ENCODE results near the gene PTPRU. TPM values are rescaled to one million over a fixed set of nuclear protein-coding genes. Genes with fewer than 3 reads are reported as not detected.

Gene PTPRU
- total and polyA plus RNA-seq, 4 donors, result 1.6 to 15.1 (median 6.0) TPM

- no peaks in the 10 kb centered on the region for H3K27me3 ChIP-seq (ENCODE audit: control insufficient read depth in 4 of 4, insufficient read depth in 4 of 4, low read length in 3 of 4)
- no peaks in the 10 kb centered on the region for H3K4me1 ChIP-seq (ENCODE audit: control insufficient read depth in 4 of 4, insufficient read depth in 4 of 4, low read length in 3 of 4)
- no peak for DNase-seq (ENCODE audit: low spot score)
- H3K36me3 ChIP-seq (ENCODE audit: control insufficient read depth in 4 of 4, insufficient read depth in 3 of 4, low read depth in 1 of 4, low read length in 3 of 4), result peaks cover 6 to 57% (median 17%) of the 10 kb centered on the region in 4 donors
- H3K27ac ChIP-seq (ENCODE audit: low read depth in 1 of 2, low read length in 2 of 2), result no peak overlapping the region
- H3K9me3 ChIP-seq (ENCODE audit: control insufficient read depth in 4 of 4, low read length in 3 of 4), result no peaks in the 10 kb centered on the region
- H3K4me3 ChIP-seq (ENCODE audit: low read depth in 1 of 3, low read length in 3 of 3), result no peak overlapping the region
- no peak overlapping the region for H3K9ac ChIP-seq (ENCODE audit: low read depth in 1 of 2, low read length in 2 of 2)
- TF ChIP-seq RXRA (IDR thresholded peaks at IDR 0.05) (no peak), JUND (IDR thresholded peaks at IDR 0.05) (no peak), TAF1 (conservative IDR thresholded peaks at IDR 0.05) (no peak)
- WGBS, result 74% methylated on average over 4 of the region's 4 CpGs
Observed at GRCh38 chr1:29208442-29208841, 27.9 kb upstream of the PTPRU start.

GRCh38 chr1:29209173-29209572 lies 27.1 kb upstream of the PTPRU start:
- no peaks in the 10 kb centered on the region for H3K4me1 ChIP-seq (ENCODE audit: control insufficient read depth in 4 of 4, insufficient read depth in 4 of 4, low read length in 3 of 4)
- no peak for DNase-seq (ENCODE audit: low spot score)
- H3K36me3 ChIP-seq (ENCODE audit: control insufficient read depth in 4 of 4, insufficient read depth in 3 of 4, low read depth in 1 of 4, low read length in 3 of 4), result peaks cover 8 to 57% (median 18%) of the 10 kb centered on the region in 4 donors

More at GRCh38 chr1:29209173-29209572, 27.1 kb upstream of the PTPRU start:
- TF ChIP-seq HNF4A (conservative IDR thresholded peaks at IDR 0.05) (no peak), FOXA2 (IDR thresholded peaks at IDR 0.05) (no peak), RXRA (IDR thresholded peaks at IDR 0.05) (no peak), NR2F2 (IDR thresholded peaks at IDR 0.05) (no peak), ZBTB33 (IDR thresholded peaks at IDR 0.05) (no peak), CTCF (IDR thresholded peaks at IDR 0.05; ENCODE audit: low read depth, low read length, missing input control) (no peak), HNF4G (IDR thresholded peaks at IDR 0.05) (no peak), SP1 (IDR thresholded peaks at IDR 0.05) (no peak), TAF1 (conservative IDR thresholded peaks at IDR 0.05) (no peak), YY1 (IDR thresholded peaks at IDR 0.05) (no peak)
- WGBS, result 91% methylated on average over 5 of the region's 5 CpGs
- Histone ChIP-seq H3K27me3 (ENCODE audit: control insufficient read depth in 4 of 4, insufficient read depth in 4 of 4, low read length in 3 of 4) (no peaks in the 10 kb centered on the region), H3K9ac (ENCODE audit: low read depth in 1 of 2, low read length in 2 of 2) (no peak overlapping the region), H3K9me3 (ENCODE audit: control insufficient read depth in 4 of 4, low read length in 3 of 4) (no peaks in the 10 kb centered on the region), H3K27ac (ENCODE audit: low read depth in 1 of 2, low read length in 2 of 2) (no peak overlapping the region), H3K4me3 (ENCODE audit: low read depth in 1 of 3, low read length in 3 of 3) (no peak overlapping the region)
